ENCODE measurements around the gene RFNG.

- TF ChIP-seq ZNF274 (IDR thresholded peaks at IDR 0.05; ENCODE audit: low read depth, low read length): no peak
- no peak for TF ChIP-seq YY1 (IDR thresholded peaks at IDR 0.05; ENCODE audit: insufficient read depth, insufficient read length)
- no peak for TF ChIP-seq SUZ12 (IDR thresholded peaks at IDR 0.05; ENCODE audit: extremely low read depth, insufficient read depth, insufficient read length)
Observed at GRCh38 chr17:82047914-82048570, 3.6 kb downstream of the RFNG start.
